ENCODE results near the gene TNPO2. TPM values are rescaled to one million over a fixed set of nuclear protein-coding genes. Genes with fewer than 3 reads are reported as not detected.
"Not testable (repeated sequence)": the region's sequence is repeated elsewhere in the genome, so short reads cannot be mapped to it uniquely, and the experiment has no call there.

Gene TNPO2
- total RNA-seq, 2 donors from 2014 or later: 33.8 to 53.6 TPM

GRCh38 chr19:12687496-12688196 lies 36.1 kb downstream of the TNPO2 start, which contains the start of gene GNG14:
Gene GNG14, plus strand, starts transcription at chr19:12687998. Its CDS starts 51 bp downstream, at chr19:12688049.
- DNase-seq (no peak), ATAC-seq (no peak)
- intact Hi-C loops (cut with DNase I): no loop called here

GRCh38 chr19:12685831-12686230 lies 37.9 kb downstream of the TNPO2 start:
- intact Hi-C loops (cut with DNase I): no loop called here
- ATAC-seq: no peak
- DNase-seq: no peak

GRCh38 chr19:12681074-12681987 lies 42.4 kb downstream of the TNPO2 start, which contains the start of gene DHPS:
Gene DHPS, minus strand, starts transcription at chr19:12681880. Its CDS starts 114 bp downstream, at chr19:12681766.
- ATAC-seq (peak; percentile 92 to 95), DNase-seq (peak; percentile 95)
- intact Hi-C loops (cut with DNase I): no loop called here

DNA sequence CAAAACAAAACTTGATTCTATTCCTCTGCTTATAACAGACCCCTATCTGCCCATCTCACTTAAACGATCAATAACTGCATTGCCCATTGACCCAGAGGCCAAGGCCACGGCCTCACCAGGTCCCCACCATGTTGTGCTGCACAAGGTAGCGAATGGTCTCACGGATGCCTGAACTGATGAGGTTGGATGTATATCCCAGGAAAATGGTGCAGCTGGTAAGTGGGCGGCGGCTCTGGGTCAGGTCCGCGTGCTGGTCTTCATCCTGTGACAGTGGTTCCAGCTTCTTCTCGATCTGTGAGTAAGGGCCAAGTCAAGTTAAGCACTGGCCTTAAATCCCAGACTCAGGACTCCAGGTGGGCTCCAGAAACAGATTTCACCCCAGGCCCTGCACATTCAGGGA lies 43.7 kb downstream of the TNPO2 start:
- ATAC-seq (no peak), DNase-seq (no peak)
- intact Hi-C loops (cut with DNase I): no loop called here

DNA sequence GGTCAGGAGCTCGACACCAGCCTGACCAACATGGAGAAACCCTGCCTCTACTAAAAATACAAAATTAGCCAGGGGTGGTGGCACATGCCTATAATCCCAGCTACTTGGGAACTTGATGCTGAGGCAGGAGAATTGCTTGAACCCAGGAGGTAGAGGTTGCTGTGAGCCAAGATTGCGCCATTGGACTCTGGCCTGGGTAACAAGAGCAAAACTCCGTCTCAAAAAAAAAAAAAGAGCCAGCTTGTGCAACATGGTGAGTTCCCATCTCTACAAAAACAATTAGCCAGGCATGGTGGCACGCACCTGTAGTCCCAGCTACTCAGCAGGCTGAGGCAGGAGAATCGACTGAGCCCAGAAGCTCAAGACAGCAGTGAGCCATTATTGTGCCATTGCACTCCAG lies 45.7 kb downstream of the TNPO2 start:
- DNase-seq; ATAC-seq; intact Hi-C loops (cut with DNase I): not testable (repeated sequence)

GRCh38 chr19:12676928-12677327 lies 46.8 kb downstream of the TNPO2 start:
- intact Hi-C loops (cut with DNase I): no loop called here
- ATAC-seq (no peak), DNase-seq (no peak)

GRCh38 chr19:12676384-12676792 lies 47.3 kb downstream of the TNPO2 start:
- DNase-seq: peak; percentile 86
- ATAC-seq: peak; percentile 35 to 50
- intact Hi-C loops (cut with DNase I): no loop called here

DNA sequence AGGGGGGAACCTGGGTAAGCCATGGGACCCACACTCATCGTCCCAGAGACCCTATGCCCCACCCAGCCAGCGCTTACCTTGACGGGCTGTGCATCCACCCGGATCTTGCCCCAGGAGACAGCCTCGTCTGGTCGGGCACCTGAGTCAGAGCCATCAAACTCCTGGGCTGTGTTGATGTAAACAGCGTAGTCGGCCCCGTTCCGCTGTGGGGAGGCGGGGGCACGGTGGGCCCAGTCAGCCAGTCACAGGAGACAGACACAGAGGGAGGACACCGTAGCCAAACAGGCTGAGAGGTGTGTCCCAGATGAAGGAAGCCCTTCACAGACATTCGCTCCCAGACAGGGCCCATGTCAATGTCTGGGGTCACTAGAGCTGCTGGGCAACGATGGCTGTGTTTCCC lies 47.8 kb downstream of the TNPO2 start:
- intact Hi-C loops (cut with DNase I): no loop called here
- no peak for DNase-seq
- no peak for ATAC-seq

DNA sequence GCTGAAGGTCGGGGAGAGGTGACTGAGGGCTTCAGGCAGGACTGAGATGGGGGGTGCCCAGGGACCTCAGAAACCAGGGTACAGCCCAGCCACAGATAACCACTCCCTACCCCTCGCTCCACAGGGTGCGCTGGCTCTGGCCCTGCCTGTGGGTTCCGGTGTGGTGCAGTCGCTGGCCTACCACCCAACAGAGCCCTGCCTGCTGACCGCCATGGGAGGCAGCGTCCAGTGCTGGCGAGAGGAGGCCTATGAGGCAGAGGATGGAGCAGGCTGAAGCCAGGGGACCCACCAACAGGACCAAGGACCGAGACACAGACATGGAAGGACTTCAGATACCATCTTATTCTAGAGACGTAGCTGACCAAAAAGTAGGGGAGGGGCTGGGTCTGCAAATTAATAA lies 48.3 kb downstream of the TNPO2 start:
- ATAC-seq: no peak
- intact Hi-C loops (cut with DNase I): no loop called here

GRCh38 chr19:12672744-12673143 lies 51.0 kb downstream of the TNPO2 start:
- ATAC-seq: no peak
- no peak for DNase-seq
- intact Hi-C loops (cut with DNase I): loop anchor here in 1 of 2 donors (5.0 kb wide), 1 partner anchor 110 kb away; no protein-coding TSS in a partner anchor

More for the DNA sequence above, 48.3 kb downstream of the TNPO2 start:
- no peak for DNase-seq

GRCh38 chr19:12670159-12670928 lies 53.4 kb downstream of the TNPO2 start:
- ATAC-seq (no peak), DNase-seq (no peak)
- intact Hi-C loops (cut with DNase I): loop anchor here in 1 of 2 donors (5.0 kb wide), 1 partner anchor 108 kb away; no protein-coding TSS in a partner anchor

DNA sequence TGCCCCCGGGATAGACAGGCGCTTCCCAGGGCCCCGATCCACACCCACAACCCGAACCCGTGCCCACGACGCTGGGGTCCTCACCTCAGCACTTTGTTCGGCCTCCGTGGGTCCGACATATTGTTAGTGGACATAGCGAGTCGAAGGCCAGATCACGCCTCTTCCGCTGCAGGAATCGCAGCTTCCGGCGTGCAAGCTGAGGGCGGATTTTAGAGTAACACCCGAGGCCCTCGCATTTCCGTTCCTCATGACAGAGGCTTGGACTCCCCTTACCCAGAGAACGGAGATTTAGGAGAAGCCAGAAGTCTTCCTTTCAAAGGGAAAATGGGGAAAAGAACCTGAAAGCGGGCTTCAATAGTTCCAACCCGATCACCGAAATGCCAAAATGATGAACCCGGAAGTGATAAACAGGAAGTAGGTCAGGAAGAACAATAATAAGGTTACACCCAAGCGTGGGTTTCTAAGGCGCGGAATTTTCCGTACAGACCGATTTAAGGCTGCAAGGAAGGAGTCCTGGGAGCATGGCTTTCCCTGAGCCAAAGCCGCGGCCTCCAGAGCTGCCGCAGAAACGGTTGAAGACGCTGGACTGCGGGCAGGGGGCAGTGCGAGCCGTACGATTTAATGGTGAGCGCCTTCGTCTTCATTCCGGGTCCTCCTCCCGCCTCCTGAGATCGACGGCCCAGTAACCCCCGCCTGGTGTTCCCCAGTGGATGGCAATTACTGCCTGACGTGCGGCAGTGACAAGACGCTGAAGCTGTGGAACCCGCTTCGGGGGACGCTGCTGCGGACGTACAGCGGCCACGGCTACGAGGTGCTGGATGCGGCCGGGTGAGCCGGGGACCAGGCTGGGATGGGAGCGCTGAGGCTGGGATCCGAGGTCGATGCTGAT lies 54.2 kb downstream of the TNPO2 start:
- peak; percentile 70 to 71 for ATAC-seq
- intact Hi-C loops (cut with DNase I): loop anchor here (5.0 to 10.0 kb wide), 2 partner anchors 105 to 107 kb away; no protein-coding TSS in a partner anchor
- DNase-seq: peak; percentile 80

GRCh38 chr19:12668932-12669269 lies 54.8 kb downstream of the TNPO2 start:
- DNase-seq: peak; percentile 73
- peak; percentile 8 to 21 for ATAC-seq
- intact Hi-C loops (cut with DNase I): loop anchor here in 1 of 2 donors (10.0 kb wide), 1 partner anchor 104 kb away; no protein-coding TSS in a partner anchor

DNA sequence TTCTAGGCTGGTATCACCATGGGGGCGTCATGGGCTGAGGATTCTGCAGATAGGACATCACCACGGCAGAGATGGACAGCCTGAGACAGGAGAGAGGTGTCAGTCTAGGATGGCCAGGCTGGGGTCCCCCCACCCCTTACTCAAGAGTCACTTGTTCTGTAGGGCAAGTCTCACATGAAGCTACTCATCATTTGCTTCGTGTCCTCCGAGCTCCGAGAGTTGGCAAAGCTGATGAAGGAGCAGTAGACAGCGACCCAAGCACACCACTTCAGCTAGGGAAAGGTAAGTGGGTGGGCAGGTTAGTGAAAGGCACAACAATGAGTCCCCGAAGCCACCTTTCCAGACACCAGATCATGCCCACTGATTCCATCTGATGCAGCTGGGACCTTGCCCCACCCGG lies 55.4 kb downstream of the TNPO2 start:
- ATAC-seq: no peak
- intact Hi-C loops (cut with DNase I): loop anchor here in 1 of 2 donors (10.0 kb wide), 1 partner anchor 104 kb away; no protein-coding TSS in a partner anchor
- no peak for DNase-seq

- no peak for ATAC-seq
- no peak for DNase-seq
- intact Hi-C loops (cut with DNase I): loop anchor here in 1 of 2 donors (10.0 kb wide), 1 partner anchor 103 kb away; no protein-coding TSS in a partner anchor
Observed at GRCh38 chr19:12667731-12668302, 55.9 kb downstream of the TNPO2 start.

- intact Hi-C loops (cut with DNase I): loop anchor here in 1 of 2 donors (10.0 kb wide), 1 partner anchor 102 kb away; no protein-coding TSS in a partner anchor
- DNase-seq: peak; percentile 82
- peak; percentile 85 to 86 for ATAC-seq
Observed at GRCh38 chr19:12666265-12667048, 57.3 kb downstream of the TNPO2 start, which contains the start of the genes MAN2B1 and WDR83. Gene MAN2B1, minus strand, starts transcription at chr19:12666742. Its CDS starts 41 bp downstream, at chr19:12666701. Gene WDR83, plus strand, starts transcription at chr19:12666807. Its CDS starts 2,984 bp downstream, at chr19:12669791.
